A549 (cell line): Measurements from ENCODE around the gene KCNE4. TPM values are rescaled to one million over a fixed set of nuclear protein-coding genes. Genes with fewer than 3 reads are reported as not detected.

Experiments used
- ATAC-seq, 2 experiments: fragments of 200-7000 bp in 1 of 2; fragments of >200 bp in 1 of 2; cut with Nextera tagmentation in 1 of 2; cut with Tn5 transposase in 1 of 2; 3 replicates each; pipeline versions ENCODE4 v1.8.0 to v1.9.1; 2018 to 2020; ENCODE audit warnings: mild to moderate bottlenecking in 1 of 2, moderate library complexity in 1 of 2
- CTCF ChIA-PET: fragments of 300-600 bp; sonication (Branson Sonifier 250); formaldehyde crosslinking; extraction: SDS; loops from one replicate; lab custom pipeline; 2021; ENCODE audit warnings: antibody characterized with exemption, inconsistent platforms; lab: Yijun Ruan, JAX
- POLR2A ChIA-PET: fragments of 350-600 bp; formaldehyde crosslinking; extraction: SDS; loops from one replicate; lab custom pipeline; 2021; ENCODE audit warnings: antibody characterized with exemption, inconsistent platforms; lab: Yijun Ruan, JAX
- DNase-seq, 2 experiments: peaks; one replicate each; pipeline versions ENCODE4 v3.0.0 to v3.0.0-alpha.2; 2011 to 2016; ENCODE audit warnings: low read depth in 1 of 2, low spot score in 1 of 2
- FAIRE-seq: peaks from 2 replicates; lab custom pipeline; 2011; peaks lifted over from hg19 to GRCh38; lab: Jason Lieb, UNC
- H3K27ac ChIP-seq, 2 experiments: fragments of >200 bp; sonication (Bioruptor Twin); formaldehyde crosslinking; 3 replicates each; pipeline ENCODE4 v1.5.1; 2016 to 2017
- H3K4me1 ChIP-seq: fragments of >200 bp; sonication (Bioruptor Twin); formaldehyde crosslinking; 3 replicates; pipeline ENCODE4 v1.6.1; 2016
- H3K4me2 ChIP-seq: fragments of >200 bp; sonication (Bioruptor Twin); formaldehyde crosslinking; 3 replicates; pipeline ENCODE4 v1.6.1; 2016
- H3K4me3 ChIP-seq: fragments of >200 bp; sonication (Bioruptor Twin); formaldehyde crosslinking; 3 replicates; pipeline ENCODE4 v1.5.1; 2016
- H3K9me3 ChIP-seq: fragments of >200 bp; sonication (Bioruptor Twin); formaldehyde crosslinking; 3 replicates; pipeline ENCODE4 v1.6.1; 2016
- BHLHE40 ChIP-seq: IDR thresholded peaks from 2 replicates; pipeline ENCODE4 v1.6.1; 2012; ENCODE audit warnings: low read depth, low read length, inconsistent platforms
- CBX2 ChIP-seq: fragments of 200-600 bp; sonication (generic); IDR thresholded peaks from 2 replicates; pipeline ENCODE4 v1.6.1; 2016; ENCODE audit warnings: low read depth, mild to moderate bottlenecking, borderline replicate concordance
- CBX8 ChIP-seq: fragments of 200-600 bp; sonication (generic); IDR thresholded peaks from 2 replicates; pipeline ENCODE4 v1.6.1; 2016
- CEBPB ChIP-seq, 2 experiments: fragments of >200 bp in 1 of 2; sonication (Bioruptor Twin) in 1 of 2; formaldehyde crosslinking in 1 of 2; IDR thresholded peaks; 2 replicates each; pipeline ENCODE4 v1.6.1; 2012 to 2016
- E2F6 ChIP-seq: IDR thresholded peaks from 2 replicates; pipeline ENCODE4 v1.6.1; 2012; ENCODE audit warnings: low read depth, borderline replicate concordance
- EHMT2 ChIP-seq: fragments of 200-600 bp; sonication (generic); IDR thresholded peaks from 2 replicates; pipeline ENCODE4 v1.6.1; 2016; ENCODE audit warnings: antibody characterized with exemption, low read depth, mild to moderate bottlenecking, moderate library complexity
- ESRRA ChIP-seq: fragments of 150-350 bp; IDR thresholded peaks from 2 replicates; pipeline ENCODE4 v1.6.1; 2014; ENCODE audit warnings: mild to moderate bottlenecking, low read length, borderline replicate concordance
- FOSB ChIP-seq: fragments of 250-450 bp; sonication (Bioruptor Pico); IDR thresholded peaks from 2 replicates; pipeline ENCODE4 v1.5.0; 2020; ENCODE audit warnings: mild to moderate bottlenecking, moderate library complexity
- FOSL2 ChIP-seq, 2 experiments: fragments of 450-650 bp in 1 of 2; fragments of >200 bp in 1 of 2; sonication (Bioruptor Twin) in 1 of 2; formaldehyde crosslinking; IDR thresholded peaks; 2 replicates each; pipeline versions ENCODE4 v1.5.0 to v1.6.1; 2016 to 2020; ENCODE audit warnings: mild to moderate bottlenecking in 1 of 2, moderate library complexity in 1 of 2
- FOXS1 ChIP-seq: fragments of 250-450 bp; sonication (Bioruptor Pico); IDR thresholded peaks from 2 replicates; pipeline ENCODE4 v1.5.0; 2020; ENCODE audit warnings: mild to moderate bottlenecking, moderate library complexity
- GATA3 ChIP-seq: IDR thresholded peaks from 2 replicates; pipeline ENCODE4 v1.6.1; 2012; ENCODE audit warnings: borderline replicate concordance
- HMGXB4 ChIP-seq: fragments of 250-450 bp; sonication (Bioruptor Pico); IDR thresholded peaks from 2 replicates; pipeline ENCODE4 v1.5.0; 2021; ENCODE audit warnings: mild to moderate bottlenecking, moderate library complexity, borderline replicate concordance
- HOXB13 ChIP-seq: fragments of 250-450 bp; sonication (Bioruptor Pico); IDR thresholded peaks from 2 replicates; pipeline ENCODE4 v1.5.0; 2020; ENCODE audit warnings: low read depth, mild to moderate bottlenecking, moderate library complexity
- JUN ChIP-seq, 2 experiments: fragments of >200 bp; sonication (Bioruptor Twin); formaldehyde crosslinking; IDR thresholded peaks; 2 replicates in 1 of 2; 3 replicates in 1 of 2; pipeline ENCODE4 v1.6.1; 2016 to 2017
- NPAS2 ChIP-seq: fragments of 250-450 bp; sonication (Bioruptor Pico); IDR thresholded peaks from 2 replicates; pipeline ENCODE4 v1.8.0; 2022; ENCODE audit warnings: mild to moderate bottlenecking, moderate library complexity, borderline replicate concordance
- PBX3 ChIP-seq: IDR thresholded peaks from 2 replicates; pipeline ENCODE4 v1.6.1; 2012
- RNF2 ChIP-seq: fragments of 200-600 bp; sonication (generic); IDR thresholded peaks from 2 replicates; pipeline ENCODE4 v1.6.1; 2016; ENCODE audit warnings: low read depth, mild to moderate bottlenecking, antibody characterized with exemption, moderate library complexity, borderline replicate concordance
- SREBF2 ChIP-seq: fragments of 450-650 bp; IDR thresholded peaks from 2 replicates; pipeline ENCODE4 v1.6.1; 2014; ENCODE audit warnings: mild to moderate bottlenecking, moderate library complexity
- WGBS: methylation state at CpG from one replicate; pipeline ENCODE4 v1.1.6; 2017; ENCODE audit errors: missing lambda C conversion rate; 5-methylcytosine and 5-hydroxymethylcytosine counted together
- polyA plus RNA-seq, 4 experiments: library from polyadenylated mRNA; depleted of rRNA in 3 of 4; stranded (reverse); fragments of >200 nt; fragmentation: RNase III in 1 of 4; extraction: RNeasy Plus Mini Kit Qiagen cat#74134 plus additional on column Dnase treatment in 1 of 4; gene quantifications; 2 replicates in 3 of 4; 3 replicates in 1 of 4; pipeline ENCODE4 v1.2.3, GENCODE V29; 2011 to 2017
- TF ChIP-seq, protein P1 (sequence below): fragments of >200 bp; sonication (Bioruptor Twin); formaldehyde crosslinking; IDR thresholded peaks from 2 replicates; pipeline ENCODE4 v1.6.1; 2016

KCNE4 gene
- polyA plus RNA-seq, 2 of the 4 experiments (the other 2 are of a cell fraction) = 1.4 to 3.6 TPM

DNA sequence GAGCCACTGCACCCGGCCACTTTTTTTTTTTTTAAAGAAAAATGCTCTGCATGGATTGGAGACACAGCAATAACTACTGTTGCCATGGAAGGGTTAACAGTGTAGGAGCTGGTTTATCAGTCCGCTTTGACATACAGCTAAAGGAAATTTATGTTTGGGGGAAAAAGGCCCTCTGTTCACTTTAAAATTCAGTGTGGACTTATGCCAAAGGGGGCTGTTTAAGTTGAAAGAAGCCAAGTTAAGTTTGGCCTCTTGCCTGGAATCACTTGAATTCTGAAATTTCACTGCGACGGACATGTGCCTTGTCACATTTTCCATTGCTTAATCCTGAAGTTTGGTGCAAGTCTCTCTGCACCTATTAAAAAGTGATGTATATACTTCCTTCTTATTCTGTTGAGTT, 3.1 kb downstream of the KCNE4 start (continued):
- TF ChIP-seq NPAS2 (CRISPR knock-in tag) (no peak), BHLHE40 (no peak), ESRRA (no peak), PBX3 (no peak), FOSB (CRISPR knock-in tag) (no peak), CBX8 (no peak), CBX2 (no peak), JUN (IDR thresholded peaks at IDR 0.05) (no peak), HMGXB4 (CRISPR knock-in tag) (no peak)

DNA sequence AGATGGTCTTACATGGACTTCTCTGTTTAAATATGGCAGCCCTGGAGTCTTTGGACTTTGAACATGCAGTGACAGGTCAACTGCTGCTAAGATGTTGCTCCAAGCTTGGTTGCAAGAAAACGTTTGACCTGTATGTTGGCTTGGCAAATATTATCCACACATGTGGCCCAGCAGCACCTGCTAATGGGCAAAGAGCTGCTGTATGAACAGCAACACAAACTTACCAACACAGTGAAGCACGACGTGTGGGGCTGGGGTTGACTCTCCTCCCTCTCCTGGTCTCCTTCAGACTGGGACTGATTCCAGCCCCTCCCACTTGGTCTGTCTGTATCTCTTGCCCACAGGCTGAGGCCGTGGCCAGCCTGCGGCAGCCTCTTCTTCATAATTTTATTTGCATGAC, 3.8 kb downstream of the KCNE4 start:
- Histone ChIP-seq H3K9me3 (no peaks in the 10 kb centered on the region), H3K4me3 (no peak overlapping the region)
- 82% methylated on average over 5 of the region's 5 CpGs for WGBS
- ATAC-seq = no peak
- no peak for TF ChIP-seq E2F6
- TF ChIP-seq, protein P1, sequence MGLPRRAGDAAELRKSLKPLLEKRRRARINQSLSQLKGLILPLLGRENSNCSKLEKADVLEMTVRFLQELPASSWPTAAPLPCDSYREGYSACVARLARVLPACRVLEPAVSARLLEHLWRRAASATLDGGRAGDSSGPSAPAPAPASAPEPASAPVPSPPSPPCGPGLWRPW = no peak
- TF ChIP-seq CEBPB (IDR thresholded peaks at IDR 0.05) = no peak
- TF ChIP-seq, all 56 proteins: peak for 0
- DNase-seq = no peak
- no peak for FAIRE-seq
- CTCF ChIA-PET = no interaction called here
- Histone ChIP-seq H3K27ac (peak overlapping the region in 1 of 2 experiments; percentile 38; a peak in 2 of 6 replicates), H3K4me2 (no peak overlapping the region), H3K4me1 (peaks cover 27% of the 10 kb centered on the region)
- POLR2A ChIA-PET = interaction anchor here (0.5 to 0.6 kb wide), 2 partner anchors 14 to 29 kb away, joined by 4 to 6 read pairs; no protein-coding TSS in a partner anchor

DNA sequence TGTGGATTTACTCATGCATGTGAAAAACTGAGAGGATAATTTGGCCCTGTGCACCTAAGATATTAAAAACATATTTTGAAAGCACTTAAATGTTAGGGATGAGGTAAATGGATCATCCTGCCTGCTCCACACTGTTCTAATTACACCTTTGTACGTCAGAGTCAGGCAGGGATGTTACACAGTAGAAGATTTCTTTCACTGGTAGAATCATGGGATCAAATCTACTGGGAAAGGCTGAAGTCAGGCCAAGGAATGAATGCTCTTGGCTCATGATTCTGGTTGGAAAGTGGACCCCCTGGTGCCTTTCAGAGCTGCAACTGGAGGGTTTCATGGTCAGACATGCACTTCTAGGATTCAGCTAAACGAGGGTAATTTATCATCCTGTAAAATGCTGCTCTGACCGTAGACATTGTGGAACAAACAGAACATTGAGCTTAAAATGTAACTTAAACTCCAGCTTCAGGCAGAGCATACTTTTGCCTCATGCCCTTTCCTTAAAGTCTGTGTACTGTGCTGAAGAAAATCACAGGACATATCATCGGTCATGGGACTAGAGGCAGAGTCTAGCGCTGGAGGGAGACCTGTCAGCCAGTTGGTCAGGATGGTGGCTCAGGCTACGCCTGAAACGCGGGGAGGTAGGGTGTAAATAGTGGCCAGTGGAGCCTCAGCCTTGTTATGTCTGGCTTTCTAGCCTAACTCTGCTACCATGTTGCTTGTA, 4.9 kb downstream of the KCNE4 start:
- ChIA-PET POLR2A (interaction anchor here (0.7 kb wide), 1 partner anchor 166 kb away, joined by 3 read pairs; no protein-coding TSS in a partner anchor), CTCF (interaction anchor here (0.6 to 1.8 kb wide), 3 partner anchors 10 to 44 kb away, joined by 3 to 5 read pairs (median 3); no protein-coding TSS in a partner anchor)
- H3K4me2 ChIP-seq = no peak overlapping the region
- no peak for FAIRE-seq
- 83% methylated on average over 8 of the region's 8 CpGs for WGBS
- peaks cover 28% of the 10 kb centered on the region for H3K4me1 ChIP-seq
- ATAC-seq = no peak
- no peak for TF ChIP-seq SREBF2
- TF ChIP-seq GATA3 = no peak
- TF ChIP-seq RNF2 = no peak
- TF ChIP-seq EHMT2 = no peak
- TF ChIP-seq FOSL2 (IDR thresholded peaks at IDR 0.05) = no peak
- TF ChIP-seq FOSL2 (CRISPR knock-in tag; IDR thresholded peaks at IDR 0.05) = no peak
- TF ChIP-seq FOXS1 = no peak
- TF ChIP-seq HOXB13 (CRISPR knock-in tag) = no peak
- no peak for DNase-seq
- H3K9me3 ChIP-seq = no peaks in the 10 kb centered on the region
- H3K27ac ChIP-seq = peak overlapping the region; percentile 15 to 67; a peak in 4 of 6 replicates
- no peak overlapping the region for H3K4me3 ChIP-seq
